Subcutaneous adipose tissue (tissue), 4 donors: ENCODE results near the gene GMDS. TPM values are rescaled to one million over a fixed set of nuclear protein-coding genes. Genes with fewer than 3 reads are reported as not detected.

Source experiments
- total RNA-seq, 4 donors: library from RNA; depleted of rRNA; stranded (reverse); fragments of >200 nt; gene quantifications; one replicate each; pipeline ENCODE4 v1.1.0, GENCODE V29; 2016
- TF ChIP-seq, protein P1 (sequence below): fragments of 450-650 bp; IDR thresholded peaks from one replicate; pipeline ENCODE4 v1.5.1; 2016; ENCODE audit warnings: low read depth, mild to moderate bottlenecking, control low read depth, antibody characterized with exemption, moderate library complexity

Gene GMDS
- total RNA-seq, 4 donors from 2014 or later: 10.1 to 17.3 (median 13.9) TPM

DNA sequence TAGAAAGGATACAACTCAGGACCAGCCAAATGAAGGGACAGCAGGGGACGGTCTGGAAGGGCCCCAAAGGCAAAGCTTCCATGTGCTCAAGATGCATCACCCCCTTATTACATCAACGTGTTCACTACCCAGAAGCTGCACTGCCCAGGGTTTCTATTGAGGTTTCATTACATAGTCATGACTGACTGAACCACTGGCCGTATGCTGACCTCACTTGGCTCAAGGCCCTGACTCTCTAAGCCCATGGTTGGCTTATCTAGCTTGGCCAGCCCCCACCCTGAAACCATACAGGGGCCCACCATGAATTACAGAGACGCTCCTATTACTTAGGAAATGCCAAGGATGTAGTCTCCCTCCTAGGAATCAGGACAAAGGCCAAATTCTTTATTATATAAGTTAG lies 456.3 kb downstream of the GMDS start:
- TF ChIP-seq, protein P1, sequence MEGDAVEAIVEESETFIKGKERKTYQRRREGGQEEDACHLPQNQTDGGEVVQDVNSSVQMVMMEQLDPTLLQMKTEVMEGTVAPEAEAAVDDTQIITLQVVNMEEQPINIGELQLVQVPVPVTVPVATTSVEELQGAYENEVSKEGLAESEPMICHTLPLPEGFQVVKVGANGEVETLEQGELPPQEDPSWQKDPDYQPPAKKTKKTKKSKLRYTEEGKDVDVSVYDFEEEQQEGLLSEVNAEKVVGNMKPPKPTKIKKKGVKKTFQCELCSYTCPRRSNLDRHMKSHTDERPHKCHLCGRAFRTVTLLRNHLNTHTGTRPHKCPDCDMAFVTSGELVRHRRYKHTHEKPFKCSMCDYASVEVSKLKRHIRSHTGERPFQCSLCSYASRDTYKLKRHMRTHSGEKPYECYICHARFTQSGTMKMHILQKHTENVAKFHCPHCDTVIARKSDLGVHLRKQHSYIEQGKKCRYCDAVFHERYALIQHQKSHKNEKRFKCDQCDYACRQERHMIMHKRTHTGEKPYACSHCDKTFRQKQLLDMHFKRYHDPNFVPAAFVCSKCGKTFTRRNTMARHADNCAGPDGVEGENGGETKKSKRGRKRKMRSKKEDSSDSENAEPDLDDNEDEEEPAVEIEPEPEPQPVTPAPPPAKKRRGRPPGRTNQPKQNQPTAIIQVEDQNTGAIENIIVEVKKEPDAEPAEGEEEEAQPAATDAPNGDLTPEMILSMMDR: no peak

DNA sequence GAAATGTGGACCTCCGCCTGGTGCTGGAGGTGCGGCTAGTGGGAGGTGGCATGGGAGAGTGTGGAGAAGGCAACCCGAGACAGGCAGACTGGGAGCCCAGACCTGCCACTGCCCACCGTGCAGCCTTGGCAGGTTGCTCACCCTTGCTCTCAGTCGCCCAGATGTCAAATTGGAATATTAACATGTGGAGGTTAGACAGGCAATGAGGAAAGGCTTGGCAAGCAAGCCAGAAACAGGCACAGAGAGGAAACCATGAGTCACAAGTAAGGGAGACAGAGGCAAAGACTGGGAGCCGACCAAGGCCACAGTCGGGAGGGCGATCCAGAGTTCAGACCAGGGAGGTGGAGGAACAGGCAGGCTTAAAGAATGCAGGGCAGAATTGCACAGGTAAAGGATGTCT lies 457.5 kb downstream of the GMDS start:
- TF ChIP-seq, protein P1: no peak

DNA sequence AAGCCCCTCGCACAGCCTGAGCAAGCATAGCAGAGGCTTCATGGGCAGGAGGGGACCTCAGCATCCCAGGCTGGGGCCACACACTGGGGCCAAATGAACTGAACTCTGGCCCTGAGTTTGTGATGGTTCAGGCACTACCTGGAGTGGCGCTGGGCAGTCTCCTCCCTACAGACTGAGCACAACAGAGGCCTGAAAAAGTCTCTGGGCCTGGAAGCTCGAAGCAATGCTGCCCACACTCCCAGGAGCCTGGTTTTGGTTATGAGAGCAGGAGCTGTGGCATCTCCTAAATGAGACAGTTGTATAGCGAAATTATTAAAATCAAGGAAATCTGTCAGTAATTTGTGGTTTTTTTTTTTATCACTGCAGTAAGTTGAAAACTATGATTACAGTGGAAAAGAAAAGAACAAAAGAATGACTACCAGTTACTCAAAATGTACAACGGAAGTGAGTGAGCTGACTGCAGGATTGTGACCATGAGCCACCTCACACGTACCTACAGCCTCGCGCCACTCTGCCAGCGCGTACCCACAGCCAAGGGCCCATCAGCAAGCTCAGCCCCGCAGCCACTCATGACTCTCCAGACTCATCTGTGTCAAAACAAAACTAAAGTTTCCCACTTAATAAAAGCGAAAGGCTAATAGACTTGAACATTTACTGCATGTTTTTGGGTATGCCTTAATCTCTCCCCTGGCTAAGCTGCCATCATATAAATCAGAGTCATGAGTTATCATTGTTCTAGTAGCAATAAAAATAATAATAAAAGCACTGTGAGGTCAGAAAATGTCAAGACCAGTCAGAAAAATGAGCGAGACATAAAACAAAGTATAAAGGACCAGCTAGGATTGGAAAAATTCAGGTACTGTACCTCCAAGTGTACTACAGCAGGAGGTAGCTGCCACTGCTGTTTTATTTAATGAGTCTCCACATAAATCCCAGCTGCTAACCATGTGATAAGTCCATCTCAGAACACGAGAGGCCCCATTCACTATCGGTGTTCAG lies 458.7 kb downstream of the GMDS start:
- TF ChIP-seq, protein P1: no peak

DNA sequence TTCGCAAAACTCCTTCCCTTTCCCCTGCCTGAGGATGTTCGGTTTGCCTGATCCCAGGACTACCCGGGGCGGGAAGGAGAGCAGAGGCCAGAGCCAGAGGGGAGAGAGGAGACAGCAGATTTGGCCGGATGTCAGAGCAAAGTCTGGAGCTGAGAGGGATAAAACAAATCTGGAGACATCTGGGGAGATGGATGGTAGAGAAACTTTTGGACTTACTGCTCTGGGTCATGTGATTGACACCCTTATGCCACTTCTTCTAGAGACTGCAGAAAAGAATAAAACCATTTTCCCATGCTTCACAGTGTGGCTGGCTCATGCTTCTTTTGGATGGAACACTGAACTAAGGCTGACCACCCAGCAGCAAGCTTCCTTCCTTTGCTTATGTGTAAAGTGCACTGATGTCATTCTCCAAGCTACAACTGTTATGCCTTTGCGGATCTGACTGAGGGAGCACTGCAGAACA lies 461.0 kb downstream of the GMDS start:
- TF ChIP-seq, protein P1: no peak

DNA sequence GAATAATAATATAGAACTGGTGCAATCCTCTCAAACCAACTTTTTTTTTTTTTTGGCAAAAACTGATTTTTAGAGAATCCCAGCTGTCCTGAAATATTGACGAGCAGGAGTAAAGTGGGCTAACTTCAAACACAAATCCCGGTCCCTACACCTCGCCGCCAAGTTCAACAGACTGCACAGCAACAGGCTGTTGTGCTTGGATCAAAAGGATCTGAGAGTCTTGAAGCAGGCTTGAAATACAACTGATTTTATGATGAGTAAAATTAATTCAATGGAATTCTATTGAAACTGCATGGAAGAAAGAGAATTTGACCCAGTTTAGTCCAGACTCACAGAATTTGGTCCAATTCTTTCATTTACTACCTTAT lies 463.6 kb downstream of the GMDS start:
- TF ChIP-seq, protein P1: no peak

DNA sequence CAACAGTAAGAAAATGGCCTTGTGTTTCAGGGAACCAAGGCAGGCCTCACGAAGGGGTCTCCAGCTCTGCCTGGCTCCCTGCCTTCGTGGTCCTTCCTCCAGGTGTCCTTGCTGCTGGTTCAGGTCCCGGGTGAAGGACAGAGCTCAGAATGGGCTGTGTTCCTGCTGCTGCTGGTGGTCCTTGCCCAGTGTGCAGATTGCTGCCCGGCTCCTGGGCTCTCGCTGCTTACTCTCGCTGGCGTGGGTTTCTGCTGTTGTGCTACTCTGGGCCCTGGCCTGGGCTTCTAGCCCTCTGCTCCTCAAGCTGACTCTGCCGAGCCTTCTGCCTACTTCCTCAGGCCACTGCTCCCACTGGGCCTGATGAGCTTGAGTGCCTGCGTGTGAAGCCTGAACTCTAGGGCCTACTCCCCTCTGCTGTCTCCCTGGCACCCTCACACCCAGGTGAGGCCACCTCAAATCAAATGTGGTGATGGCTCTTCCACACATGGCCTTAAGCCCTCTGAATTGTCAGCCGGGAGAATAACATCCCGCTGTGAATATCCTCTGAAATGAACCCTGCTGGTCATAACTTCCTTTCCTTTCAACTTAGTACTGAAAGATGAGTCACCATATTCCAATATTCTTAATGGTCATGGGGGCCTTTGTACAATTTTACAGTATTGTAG lies 464.1 kb downstream of the GMDS start:
- TF ChIP-seq, protein P1: no peak

DNA sequence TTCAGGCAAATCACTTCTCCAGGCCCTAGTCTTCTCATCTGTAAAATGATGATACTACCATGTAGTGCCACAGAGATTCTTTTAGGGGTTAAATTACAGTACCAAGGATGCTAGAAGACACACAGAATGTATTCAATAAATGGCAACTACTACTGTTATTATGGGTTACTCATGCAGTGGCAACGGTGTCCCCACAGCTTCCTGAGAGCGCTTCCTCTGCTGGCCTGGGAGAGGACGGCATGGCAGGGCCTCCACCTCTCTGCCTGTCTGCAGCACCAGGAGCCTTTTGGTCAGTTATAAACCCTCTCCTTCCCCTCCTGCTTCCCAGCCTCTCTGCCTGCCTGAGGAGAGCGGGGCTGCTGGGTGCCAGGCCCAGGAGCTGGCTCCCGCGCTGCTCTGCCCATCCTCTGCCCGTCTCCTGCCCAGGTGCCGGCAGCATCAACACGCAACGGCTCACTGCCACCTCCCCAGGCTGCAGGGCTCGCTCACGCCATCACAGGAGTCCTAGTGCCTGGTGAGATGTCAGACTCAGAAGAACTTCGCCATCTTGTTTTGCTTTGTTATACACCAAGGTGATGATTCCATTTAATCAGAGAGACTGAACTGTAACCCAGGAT lies 465.0 kb downstream of the GMDS start:
- TF ChIP-seq, protein P1: no peak
